ENCODE results near the gene CCDC77.
A peak's percentile ranks its signal among the peaks of the same experiment; 100 is the strongest.
"Not testable (repeated sequence)": the region's sequence is repeated elsewhere in the genome, so short reads cannot be mapped to it uniquely, and the experiment has no call there.

Gene CCDC77

DNA sequence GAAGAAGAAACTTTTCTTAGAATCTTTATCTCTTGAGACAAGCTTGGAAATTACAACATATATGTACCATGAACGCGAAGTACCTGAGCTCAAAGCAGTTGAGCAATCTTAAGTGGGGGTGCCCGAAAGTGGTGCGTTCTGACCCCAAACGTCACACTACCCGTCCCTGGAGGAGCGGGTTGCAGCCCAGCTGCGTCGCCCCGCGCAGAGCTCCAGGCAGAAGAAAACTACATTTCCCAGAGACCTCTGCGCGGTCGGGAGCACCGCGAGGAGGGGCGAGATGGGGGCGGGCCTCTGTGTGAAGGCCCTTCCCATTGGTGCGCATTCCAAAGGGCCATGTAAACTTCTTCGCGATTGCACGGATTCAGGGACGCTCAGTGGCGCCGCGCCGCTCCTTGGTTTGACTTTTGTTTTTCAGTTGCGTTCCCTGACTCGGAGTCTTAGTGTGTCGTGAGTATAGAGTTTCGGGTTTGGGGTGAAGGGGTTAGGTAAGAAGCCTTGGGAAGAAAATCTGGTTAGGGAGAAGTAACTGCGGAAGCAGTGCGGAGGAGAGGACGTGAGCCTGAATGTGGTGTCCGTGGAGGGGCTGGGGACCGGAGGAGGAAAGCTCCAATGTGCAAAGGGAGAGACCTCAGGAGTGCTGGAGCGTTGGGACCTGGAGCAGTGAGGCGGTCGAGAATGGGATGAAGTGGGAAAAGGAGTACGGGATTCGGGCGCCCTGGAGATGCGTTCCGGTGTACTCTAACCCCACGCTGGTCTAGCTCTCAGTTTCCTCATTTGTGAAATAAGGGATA, at the start of gene CCDC77:
TSS of gene CCDC77 (plus strand) at position 410 of the 794 bp plus-strand sequence. CDS start 7,740 bp downstream, outside the sequence.
- peak; percentile 91 for DNase-seq (ENCODE audit: low read depth)

DNA sequence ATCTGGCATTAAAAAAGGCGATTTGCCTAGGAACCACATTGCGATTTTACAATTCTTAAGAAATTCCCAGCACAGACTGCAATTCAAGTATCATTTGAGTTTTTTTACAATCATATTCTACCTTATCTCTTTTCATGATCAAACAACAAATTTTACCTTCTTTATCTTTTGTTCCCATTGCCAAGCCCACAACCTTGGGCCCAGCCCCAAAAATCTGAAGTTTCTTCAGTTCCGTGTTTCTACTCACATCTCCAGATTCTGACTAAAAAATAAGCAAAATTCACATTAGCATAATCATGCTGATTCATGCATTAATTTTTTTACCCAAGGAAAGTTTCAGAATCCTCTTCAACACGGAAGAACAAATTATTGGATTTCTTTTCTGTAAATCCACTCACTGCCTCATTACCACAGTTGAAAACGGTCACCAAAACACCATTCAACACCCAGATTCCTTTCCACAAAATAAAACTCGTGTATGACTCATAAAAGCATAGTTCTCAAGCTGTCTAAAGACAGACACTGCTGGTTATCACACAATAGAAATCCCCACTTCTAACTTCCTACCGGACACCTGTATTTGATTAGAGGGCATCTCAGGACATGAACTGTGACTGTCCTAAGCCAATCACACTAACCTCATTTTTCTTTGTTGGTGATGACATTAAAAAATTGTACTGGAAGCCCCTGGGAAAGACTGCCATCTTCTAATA, 45.0 kb upstream of the CCDC77 start:
- no peak for DNase-seq (ENCODE audit: low read depth)

GRCh38 chr12:359091-359490, 42.4 kb upstream of the CCDC77 start:
- no peak for DNase-seq (ENCODE audit: low read depth)

DNA sequence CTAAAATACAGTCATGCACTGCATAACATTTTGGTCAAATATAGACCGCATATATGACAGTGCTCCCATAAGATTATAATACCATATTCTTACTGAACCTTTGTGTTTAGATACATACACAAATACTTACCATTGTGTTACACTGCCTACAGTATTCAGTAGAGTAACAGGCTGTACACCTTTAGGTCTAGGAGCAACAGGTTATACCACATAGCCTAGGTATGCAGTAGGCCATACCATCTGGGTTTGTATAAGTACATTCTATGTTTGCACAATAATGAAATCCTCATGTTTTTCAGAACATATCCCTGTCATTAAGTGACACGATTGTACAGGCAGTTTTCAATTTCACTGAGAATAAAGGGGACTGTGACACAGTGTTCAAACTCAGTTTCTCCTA, 34.6 kb upstream of the CCDC77 start:
- DNase-seq (ENCODE audit: low read depth), result no peak

DNA sequence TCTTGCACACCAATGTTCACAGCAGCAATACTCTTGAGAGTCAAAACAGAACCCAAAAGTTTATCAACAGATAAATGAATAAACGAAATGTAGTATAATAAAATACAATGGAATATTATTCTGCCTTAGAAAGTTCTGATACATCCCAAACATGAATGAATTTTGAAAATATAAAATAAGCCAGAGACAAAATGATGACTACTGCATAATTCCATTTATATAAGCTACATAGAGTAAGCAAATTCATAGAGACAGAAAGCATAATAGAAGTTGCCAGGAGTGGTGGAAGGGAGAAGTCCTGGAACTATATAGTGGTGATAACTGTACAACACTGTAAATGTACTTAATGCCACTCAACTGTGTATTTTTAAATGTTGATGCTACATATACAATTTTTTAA, 33.5 kb upstream of the CCDC77 start:
- no peak for DNase-seq (ENCODE audit: low read depth)

DNA sequence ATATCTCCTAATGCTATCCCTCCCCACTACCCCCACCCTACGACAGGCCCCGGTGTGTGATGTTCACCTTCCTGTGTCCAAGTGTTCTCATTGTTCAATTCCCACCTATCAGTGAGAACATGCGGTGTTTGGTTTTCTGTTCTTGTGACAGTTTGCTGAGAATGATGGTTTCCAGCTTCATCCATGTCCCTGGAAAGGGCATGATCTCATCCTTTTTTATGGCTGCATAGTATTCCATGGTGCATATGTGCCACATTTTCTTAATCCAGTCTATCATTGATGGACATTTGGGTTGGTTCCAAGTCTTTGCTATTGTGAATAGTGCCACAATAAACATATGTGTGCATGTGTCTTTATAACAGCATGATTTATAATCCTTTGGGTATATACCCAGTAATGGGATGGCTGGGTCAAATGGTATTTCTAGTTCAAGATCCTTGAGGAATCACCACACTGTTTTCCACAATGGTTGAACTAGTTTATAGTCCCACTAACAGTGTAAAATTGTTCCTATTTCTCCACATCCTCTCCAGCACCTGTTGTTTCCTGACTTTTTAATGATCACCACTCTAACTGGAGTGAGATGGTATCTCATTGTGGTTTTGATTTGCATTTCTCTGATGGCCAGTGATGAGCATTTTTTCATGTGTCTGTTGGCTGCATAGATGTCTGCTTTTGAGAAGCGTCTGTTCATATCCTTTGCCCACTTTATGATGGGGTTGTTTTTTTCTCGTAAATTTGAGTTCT, 30.5 kb upstream of the CCDC77 start:
- not testable (repeated sequence) for DNase-seq (ENCODE audit: low read depth)

DNA sequence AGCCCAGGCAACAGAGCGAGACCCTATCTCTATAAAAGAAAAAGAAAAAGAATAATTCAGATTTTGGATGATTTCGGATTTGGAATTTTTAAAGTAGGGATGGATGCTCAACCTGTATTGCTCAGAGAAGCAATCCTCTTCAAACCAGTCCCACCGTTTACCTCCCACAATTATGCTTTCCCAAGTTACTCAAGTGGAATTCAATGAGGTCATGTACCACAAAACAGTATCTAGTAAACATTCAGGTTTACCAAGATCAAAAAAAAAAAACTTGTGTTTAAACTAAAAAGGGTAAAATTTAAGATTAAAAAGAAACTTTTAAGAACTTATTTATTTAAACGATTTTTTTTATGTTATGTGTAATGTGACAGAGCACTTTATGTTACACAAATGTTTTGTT, 14.8 kb upstream of the CCDC77 start:
- no peak for DNase-seq (ENCODE audit: low read depth)

GRCh38 chr12:388012-388411, 13.4 kb upstream of the CCDC77 start:
- no peak for DNase-seq (ENCODE audit: low read depth)

DNA sequence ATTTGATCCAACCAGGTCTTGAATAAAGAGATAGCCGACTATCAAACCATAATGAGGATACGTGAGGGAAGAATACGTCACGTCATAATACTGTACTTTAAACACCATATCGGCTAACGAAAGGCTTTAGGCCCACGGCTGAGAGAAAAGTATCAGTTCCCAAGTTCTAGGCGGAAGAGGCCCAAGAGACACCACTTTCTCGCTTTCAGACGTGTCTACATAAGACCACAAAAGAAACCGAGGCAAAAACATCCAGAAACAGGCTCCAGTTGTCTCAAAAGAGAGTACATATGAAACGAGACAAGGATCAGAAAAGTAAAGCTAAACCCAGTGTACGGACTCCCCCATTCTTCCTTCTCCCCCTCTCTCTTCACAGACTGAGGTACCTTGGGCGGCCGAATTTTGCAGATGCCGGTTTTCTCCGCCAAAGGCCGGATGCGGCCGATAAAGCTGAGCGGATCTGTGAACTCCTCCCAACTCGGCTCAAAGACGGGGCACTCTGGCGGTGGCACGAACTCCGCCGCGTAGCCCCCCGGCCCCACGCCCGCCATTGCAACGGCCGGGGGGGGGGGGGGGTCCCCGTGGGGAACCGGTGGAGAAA, 12.8 kb upstream of the CCDC77 start:
- no peak for DNase-seq (ENCODE audit: low read depth)

GRCh38 chr12:389142-390096, 12.0 kb upstream of the CCDC77 start, which contains the start of gene KDM5A:
Gene KDM5A (minus strand): TSS chr12:389320. CDS start chr12:389091, 229 bp downstream.
- DNase-seq (ENCODE audit: low read depth), result peak; percentile 79

GRCh38 chr12:400828-401227, 616 bp upstream of the CCDC77 start:
- no peak for DNase-seq (ENCODE audit: low read depth)

DNA sequence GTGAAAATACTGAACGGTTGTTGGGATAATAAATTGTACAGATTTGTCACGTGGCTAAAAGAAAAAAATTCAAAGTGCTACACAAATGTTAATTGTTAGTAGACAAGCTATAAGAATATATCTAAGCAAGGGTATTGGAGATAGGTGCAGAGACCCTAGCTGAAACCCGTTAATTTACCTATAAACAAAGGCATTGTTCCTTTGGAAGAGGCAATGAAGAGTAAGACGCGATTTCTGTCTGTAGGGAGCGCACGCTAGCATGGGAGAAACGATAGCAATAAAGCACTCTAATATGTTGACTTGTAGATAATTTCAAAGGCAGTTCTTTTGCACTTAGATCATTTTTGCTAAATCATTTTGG, 565 bp downstream of the CCDC77 start:
- no peak for DNase-seq (ENCODE audit: low read depth)

GRCh38 chr12:414859-415258, 13.4 kb downstream of the CCDC77 start:
- no peak for DNase-seq (ENCODE audit: low read depth)

GRCh38 chr12:418432-418831, 17.0 kb downstream of the CCDC77 start:
- DNase-seq (ENCODE audit: low read depth), result no peak

- no peak for DNase-seq (ENCODE audit: low read depth)
Observed at GRCh38 chr12:422526-422925, 21.1 kb downstream of the CCDC77 start.

GRCh38 chr12:435737-436136, 34.3 kb downstream of the CCDC77 start:
- DNase-seq (ENCODE audit: low read depth), result not testable (repeated sequence)

GRCh38 chr12:442235-442884, 40.9 kb downstream of the CCDC77 start:
- peak; percentile 16 for DNase-seq (ENCODE audit: low read depth)

DNA sequence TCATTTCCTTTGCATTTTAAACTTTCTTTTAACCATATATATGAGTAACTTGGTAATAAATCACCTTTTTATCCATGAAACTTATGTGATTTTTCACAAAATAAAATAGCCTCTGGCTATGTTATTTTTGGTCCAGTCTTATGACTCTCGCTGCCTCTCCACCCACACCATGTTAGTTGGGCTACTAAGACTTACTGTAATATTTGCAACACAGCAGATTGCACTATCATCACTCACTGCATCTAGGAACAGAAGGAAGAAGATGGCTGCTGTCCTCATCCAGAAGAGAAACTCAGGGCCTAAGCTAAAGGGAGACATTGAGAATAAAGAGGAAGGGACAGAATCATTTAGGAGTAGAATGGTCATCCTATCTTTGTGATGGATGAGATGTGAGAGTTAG, 45.7 kb downstream of the CCDC77 start:
- no peak for DNase-seq (ENCODE audit: low read depth)

DNA sequence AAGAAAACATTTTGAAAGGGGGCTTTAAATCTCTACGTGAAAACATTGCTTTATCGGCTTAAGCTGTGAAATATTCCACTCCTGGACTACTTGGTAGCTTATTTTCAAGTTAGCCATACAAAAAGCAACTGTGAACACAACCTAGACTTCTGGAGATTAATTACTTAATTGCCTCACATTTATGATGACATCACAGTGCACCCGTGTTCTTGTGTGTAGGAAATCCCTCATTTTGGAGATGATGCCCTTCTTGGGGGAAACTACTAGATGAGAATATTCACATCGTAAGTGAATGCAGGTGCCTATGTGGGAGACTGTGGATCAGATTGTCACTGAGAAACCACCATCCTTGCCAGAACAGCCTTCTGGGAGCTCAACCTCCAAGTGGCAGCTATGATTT, 47.8 kb downstream of the CCDC77 start:
- DNase-seq (ENCODE audit: low read depth), result no peak

DNA sequence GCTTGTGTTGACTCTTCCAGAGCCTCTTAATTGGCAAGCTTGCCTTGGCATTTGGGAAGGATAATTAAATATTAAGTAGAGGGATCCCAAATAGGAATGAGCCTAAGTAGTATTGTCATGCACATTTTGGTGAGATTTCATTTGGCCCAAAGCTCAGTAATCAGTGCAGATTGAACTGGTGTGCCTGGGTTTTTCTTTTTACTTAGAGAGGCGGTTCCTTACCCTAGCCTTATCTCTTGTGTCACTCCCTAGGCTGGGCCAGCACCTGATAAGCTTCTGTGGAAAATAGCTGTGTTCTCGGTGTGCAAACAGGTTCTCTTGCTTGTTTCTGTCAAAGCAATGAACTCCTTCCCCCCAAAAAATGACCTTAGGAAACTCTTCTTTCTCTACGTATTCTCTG, 49.0 kb downstream of the CCDC77 start:
- no peak for DNase-seq (ENCODE audit: low read depth)
